GM13977 (cell line): Measurements from ENCODE around the gene BMP2.
A peak's percentile ranks its signal among the peaks of the same experiment; 100 is the strongest.

Source experiments
- DNase-seq: peaks from one replicate; pipeline ENCODE4 v3.0.0; 2012; ENCODE audit warnings: low spot score
- in situ Hi-C: fragments of 300-500 bp; cut with MboI; formaldehyde crosslinking; loops from one replicate; pipeline ENCODE4 v1.12.0; 2022; ENCODE audit warnings: low sequenced_read_pairs, low pct_unique_long_range_greater_than_20kb, mixed read lengths, inconsistent platforms; ENCODE audit not compliant: unreplicated experiment
- TF ChIP-seq, protein P1 (sequence below): IDR thresholded peaks from 2 replicates; pipeline ENCODE4 v1.5.1; 2012; ENCODE audit warnings: mild to moderate bottlenecking, control low read depth; ENCODE audit not compliant: insufficient read depth; ENCODE audit errors: extremely low read depth, missing control alignments

Gene BMP2

DNA sequence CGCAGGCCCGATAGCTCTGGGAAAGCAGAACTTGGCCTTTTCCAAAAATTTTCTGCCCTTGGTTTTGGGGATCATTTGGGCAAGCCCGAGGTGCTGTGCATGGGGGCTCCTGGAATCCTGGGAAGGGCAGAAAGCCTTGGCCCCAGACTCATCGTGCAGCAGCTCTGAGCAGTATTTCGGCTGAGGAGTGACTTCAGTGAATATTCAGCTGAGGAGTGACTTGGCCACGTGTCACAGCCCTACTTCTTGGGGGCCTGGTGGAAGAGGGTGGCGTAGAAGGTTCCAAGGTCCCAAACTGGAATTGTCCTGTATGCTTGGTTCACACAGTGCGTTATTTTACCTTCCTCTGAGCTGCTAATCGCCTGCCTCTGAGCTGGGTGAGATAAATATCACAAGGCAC lies 1.1 kb upstream of the BMP2 start:
- no peak for DNase-seq
- TF ChIP-seq, protein P1, sequence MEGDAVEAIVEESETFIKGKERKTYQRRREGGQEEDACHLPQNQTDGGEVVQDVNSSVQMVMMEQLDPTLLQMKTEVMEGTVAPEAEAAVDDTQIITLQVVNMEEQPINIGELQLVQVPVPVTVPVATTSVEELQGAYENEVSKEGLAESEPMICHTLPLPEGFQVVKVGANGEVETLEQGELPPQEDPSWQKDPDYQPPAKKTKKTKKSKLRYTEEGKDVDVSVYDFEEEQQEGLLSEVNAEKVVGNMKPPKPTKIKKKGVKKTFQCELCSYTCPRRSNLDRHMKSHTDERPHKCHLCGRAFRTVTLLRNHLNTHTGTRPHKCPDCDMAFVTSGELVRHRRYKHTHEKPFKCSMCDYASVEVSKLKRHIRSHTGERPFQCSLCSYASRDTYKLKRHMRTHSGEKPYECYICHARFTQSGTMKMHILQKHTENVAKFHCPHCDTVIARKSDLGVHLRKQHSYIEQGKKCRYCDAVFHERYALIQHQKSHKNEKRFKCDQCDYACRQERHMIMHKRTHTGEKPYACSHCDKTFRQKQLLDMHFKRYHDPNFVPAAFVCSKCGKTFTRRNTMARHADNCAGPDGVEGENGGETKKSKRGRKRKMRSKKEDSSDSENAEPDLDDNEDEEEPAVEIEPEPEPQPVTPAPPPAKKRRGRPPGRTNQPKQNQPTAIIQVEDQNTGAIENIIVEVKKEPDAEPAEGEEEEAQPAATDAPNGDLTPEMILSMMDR: no peak
- in situ Hi-C loops: no loop called here

DNA sequence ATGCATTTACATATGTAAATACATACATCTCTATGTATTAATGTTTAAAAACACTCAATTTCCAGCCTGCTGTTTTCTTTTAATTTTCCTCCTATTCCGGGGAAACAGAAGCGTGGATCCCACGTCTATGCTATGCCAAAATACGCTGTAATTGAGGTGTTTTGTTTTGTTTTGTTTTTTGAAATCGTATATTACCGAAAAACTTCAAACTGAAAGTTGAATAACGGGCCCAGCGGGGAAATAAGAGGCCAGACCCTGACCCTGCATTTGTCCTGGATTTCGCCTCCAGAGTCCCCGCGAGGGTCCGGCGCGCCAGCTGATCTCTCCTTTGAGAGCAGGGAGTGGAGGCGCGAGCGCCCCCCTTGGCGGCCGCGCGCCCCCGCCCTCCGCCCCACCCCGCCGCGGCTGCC lies 355 bp upstream of the BMP2 start:
- TF ChIP-seq, protein P1: no peak
- DNase-seq: no peak
- in situ Hi-C loops: no loop called here

DNA sequence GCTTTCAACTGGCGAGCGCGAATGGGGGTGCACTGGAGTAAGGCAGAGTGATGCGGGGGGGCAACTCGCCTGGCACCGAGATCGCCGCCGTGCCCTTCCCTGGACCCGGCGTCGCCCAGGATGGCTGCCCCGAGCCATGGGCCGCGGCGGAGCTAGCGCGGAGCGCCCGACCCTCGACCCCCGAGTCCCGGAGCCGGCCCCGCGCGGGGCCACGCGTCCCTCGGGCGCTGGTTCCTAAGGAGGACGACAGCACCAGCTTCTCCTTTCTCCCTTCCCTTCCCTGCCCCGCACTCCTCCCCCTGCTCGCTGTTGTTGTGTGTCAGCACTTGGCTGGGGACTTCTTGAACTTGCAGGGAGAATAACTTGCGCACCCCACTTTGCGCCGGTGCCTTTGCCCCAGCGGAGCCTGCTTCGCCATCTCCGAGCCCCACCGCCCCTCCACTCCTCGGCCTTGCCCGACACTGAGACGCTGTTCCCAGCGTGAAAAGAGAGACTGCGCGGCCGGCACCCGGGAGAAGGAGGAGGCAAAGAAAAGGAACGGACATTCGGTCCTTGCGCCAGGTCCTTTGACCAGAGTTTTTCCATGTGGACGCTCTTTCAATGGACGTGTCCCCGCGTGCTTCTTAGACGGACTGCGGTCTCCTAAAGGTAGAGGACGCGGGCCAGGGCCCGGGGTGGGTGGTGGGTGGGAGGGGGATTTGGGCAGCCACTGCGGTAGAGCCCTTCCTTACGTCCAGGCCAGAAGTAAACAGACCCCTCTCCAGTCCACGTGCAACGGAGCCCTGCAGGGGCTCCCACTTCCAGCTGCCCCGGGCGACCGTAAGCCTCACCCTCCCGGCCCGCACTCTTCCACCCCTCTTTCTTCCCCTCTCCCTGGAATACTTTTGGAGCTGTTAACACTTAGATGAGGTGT lies 998 bp downstream of the BMP2 start:
- peak; percentile 17 for DNase-seq
- TF ChIP-seq, protein P1: no peak
- in situ Hi-C loops: no loop called here

DNA sequence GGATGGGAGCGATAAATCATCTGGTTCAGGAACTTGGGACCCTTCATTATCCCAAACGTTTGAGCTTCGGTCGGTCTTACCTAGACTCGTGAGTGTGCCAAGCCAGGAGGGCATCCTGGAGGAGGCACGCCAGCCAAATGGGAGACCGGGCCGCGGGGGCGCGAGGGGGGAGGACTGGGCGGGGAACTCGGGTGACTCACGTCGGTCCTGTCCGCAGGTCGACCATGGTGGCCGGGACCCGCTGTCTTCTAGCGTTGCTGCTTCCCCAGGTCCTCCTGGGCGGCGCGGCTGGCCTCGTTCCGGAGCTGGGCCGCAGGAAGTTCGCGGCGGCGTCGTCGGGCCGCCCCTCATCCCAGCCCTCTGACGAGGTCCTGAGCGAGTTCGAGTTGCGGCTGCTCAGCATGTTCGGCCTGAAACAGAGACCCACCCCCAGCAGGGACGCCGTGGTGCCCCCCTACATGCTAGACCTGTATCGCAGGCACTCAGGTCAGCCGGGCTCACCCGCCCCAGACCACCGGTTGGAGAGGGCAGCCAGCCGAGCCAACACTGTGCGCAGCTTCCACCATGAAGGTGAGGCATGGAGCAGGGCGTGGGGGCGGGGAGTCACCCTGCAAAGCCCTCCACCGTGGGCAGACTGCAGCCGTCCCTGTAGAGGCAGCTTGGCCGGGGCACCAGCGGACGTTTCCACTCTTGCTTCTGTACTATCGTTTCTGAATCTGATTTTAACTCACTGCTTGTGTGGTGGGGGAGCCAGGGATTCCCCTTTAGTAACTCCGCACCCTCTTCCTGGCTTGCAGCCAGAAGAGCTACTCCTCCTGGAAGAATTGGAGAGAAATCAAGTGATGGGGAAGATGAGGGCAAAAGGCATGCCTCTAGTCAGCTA lies 2.7 kb downstream of the BMP2 start:
- DNase-seq: no peak
- TF ChIP-seq, protein P1: no peak
- in situ Hi-C loops: no loop called here

DNA sequence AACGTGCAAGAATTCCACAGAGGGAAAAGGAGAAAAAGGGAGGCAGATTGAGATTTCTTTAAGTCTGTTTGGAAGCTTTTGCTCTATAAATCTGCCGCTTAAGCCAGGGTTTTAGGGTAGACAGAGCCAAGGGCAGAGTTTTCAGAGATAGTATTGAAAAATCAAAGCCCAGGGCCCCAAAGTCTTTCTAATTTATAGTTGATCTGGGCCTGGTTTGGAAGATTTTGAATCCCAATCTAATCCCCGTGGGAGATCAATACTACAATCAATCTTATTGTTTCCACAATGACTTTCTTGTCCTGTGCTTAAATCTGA lies 3.3 kb downstream of the BMP2 start:
- TF ChIP-seq, protein P1: no peak

DNA sequence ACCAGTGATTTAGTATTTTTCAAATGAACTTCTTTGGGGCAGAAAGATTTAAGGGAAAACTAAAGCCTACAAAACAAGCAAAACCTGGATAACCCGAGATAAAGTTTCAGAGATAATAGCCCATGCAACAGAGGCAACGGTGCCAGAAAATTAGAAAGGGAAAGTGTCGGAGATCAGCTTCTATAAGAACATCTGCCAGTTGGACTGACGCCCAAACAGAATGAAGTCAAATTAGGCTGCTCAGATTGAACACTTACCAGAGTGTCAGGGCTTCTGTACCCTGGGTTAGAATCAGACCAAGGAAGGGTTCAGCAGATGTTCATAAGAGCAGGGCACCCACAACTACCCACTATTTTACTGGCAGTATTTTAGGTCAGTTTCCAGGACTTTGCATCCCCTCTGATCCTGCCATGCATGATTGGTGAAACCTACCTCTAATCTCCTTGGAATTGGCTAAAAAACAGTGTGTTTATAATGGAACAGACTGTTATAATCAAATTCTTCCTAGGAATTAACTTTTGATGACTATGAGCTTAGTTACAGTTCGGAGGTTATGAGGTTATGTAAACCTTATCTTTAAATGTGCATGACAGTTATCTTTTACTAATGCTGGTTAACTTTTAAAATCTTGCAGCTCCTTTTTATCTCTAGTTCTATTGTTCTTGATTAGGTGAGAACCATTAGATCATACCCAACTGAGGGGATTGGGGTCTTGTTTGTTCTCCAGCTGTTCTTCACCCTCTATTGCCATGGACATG lies 13.1 kb downstream of the BMP2 start:
- TF ChIP-seq, protein P1: no peak
- no peak for DNase-seq

More for the DNA sequence above, 3.3 kb downstream of the BMP2 start:
- DNase-seq: no peak
- in situ Hi-C loops: no loop called here

More for the DNA sequence above, 13.1 kb downstream of the BMP2 start:
- in situ Hi-C loops: no loop called here
